Activated CD4-positive, alpha-beta T cell treated with anti-CD3 and anti-CD28 coated beads, Interleukin-2, amount 10 ng/mL, durations not matched to agents 7 days and 5 days (primary cell): ENCODE measurements around the gene PLOD3. TPM values are rescaled to one million over a fixed set of nuclear protein-coding genes. Genes with fewer than 3 reads are reported as not detected.
"Not testable (repeated sequence)": the region's sequence is repeated elsewhere in the genome, so short reads cannot be mapped to it uniquely, and the experiment has no call there.

Experiments
- CTCF ChIA-PET: fragments of 350-600 bp; sonication (Branson Sonifier 250); formaldehyde crosslinking; loops from one replicate; lab custom pipeline; 2021; ENCODE audit warnings: antibody characterized with exemption; lab: Charles Lee
- POLR2A ChIA-PET: fragments of 350-600 bp; sonication (Branson Sonifier 250); formaldehyde crosslinking; loops from one replicate; lab custom pipeline; 2021; ENCODE audit warnings: antibody characterized with exemption; lab: Charles Lee
- DNase-seq: peaks from one replicate; pipeline ENCODE4 v3.0.0-alpha.2; 2020
- H3K27ac Mint-ChIP-seq: one replicate; pipeline ENCODE4 v1.8.0; 2021; ENCODE audit warnings: mild to moderate bottlenecking, moderate library complexity, mixed read lengths
- H3K27me3 Mint-ChIP-seq: one replicate; pipeline ENCODE4 v1.8.0; 2021; ENCODE audit warnings: mixed read lengths
- H3K36me3 Mint-ChIP-seq: one replicate; pipeline ENCODE4 v1.8.0; 2021; ENCODE audit warnings: low read depth, mixed read lengths
- H3K4me1 Mint-ChIP-seq: one replicate; pipeline ENCODE4 v1.8.0; 2021; ENCODE audit warnings: mixed read lengths
- H3K4me3 Mint-ChIP-seq: one replicate; pipeline ENCODE4 v1.8.0; 2021; ENCODE audit warnings: mild to moderate bottlenecking, moderate library complexity, mixed read lengths
- H3K9me3 Mint-ChIP-seq: one replicate; pipeline ENCODE4 v1.8.0; 2021; ENCODE audit warnings: mixed read lengths
- total RNA-seq, 2 experiments: library from RNA; stranded (reverse); gene quantifications; one replicate each; pipeline ENCODE4 v1.2.3, GENCODE V29; 2021

PLOD3 gene
- total RNA-seq, 2 experiments from 2014 or later, result 59.7 to 69.5 TPM

DNA sequence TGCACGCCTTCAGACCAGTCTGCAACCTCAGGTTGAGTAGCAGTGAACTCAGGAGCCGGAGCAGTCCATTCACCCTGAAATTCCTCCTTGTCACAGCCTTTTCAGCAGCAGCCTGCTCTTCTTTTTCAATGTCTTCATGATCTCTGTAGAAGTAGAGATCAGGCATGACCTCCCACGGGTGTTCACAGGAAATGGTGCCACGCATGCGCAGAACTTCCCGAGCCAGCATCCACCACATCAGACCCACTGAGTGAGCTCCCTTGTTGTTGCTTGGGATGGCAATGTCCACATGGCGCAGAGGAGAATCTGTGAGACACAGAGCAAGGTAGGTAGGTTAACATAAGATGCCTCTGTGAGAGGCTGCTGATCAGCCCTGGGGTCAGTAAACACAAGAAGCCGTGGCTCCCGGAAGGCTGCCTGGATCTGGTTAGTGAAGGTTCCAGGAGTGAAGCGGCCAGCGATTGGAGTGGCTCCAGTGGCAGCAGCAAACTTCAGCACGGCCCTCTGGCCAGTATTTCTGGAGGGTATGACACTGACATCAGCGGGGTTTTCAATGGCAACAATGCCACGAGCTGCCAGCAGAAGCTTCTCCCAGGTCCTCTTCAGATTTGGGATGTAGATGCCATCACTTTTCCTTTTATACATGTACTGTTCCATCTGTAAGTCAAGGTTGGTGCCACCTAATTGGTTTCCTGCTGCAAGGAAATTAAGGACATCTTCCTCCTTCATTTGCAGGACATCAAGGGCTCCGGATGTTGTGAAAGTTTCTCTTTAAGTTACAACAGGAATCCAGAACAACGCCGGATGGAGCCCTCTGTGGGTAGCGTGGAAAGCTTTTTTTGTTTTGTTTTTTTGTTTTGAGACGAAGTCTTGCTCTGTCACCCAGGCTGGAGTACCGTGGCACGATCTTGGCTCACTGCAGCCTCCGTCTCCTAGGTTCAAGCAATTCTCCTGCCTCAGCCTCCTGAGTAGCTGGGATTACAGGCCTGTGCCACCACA, 13.3 kb downstream of the PLOD3 start:
- not testable (repeated sequence) for H3K36me3 Mint-ChIP-seq

DNA sequence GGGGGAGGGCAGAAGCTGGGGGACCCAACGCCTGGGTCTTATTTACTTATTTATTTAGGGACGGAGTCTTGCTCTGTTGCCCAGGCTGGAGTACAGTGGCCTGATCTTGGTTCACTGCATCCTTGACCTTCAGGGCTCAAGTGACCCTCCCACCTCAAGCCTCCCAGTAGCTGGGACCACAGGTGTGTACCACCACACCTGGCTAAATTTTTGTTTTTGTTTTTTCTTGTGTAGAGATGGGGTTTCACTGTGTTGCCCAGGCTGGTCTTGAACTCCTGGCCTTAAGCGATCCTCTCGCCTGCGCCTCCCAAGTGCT, 14.8 kb downstream of the PLOD3 start:
- H3K36me3 Mint-ChIP-seq, result peaks cover 2% of the 10 kb centered on the region
- H3K4me1 Mint-ChIP-seq, result peaks cover 11% of the 10 kb centered on the region
- no peak for DNase-seq
- CTCF ChIA-PET, result interaction anchor here (3.4 kb wide), 1 partner anchor 10 kb away, joined by 14 read pairs; no protein-coding TSS in a partner anchor
- no peak overlapping the region for H3K27ac Mint-ChIP-seq
- POLR2A ChIA-PET, result no interaction called here
- peaks cover 34% of the 10 kb centered on the region for H3K27me3 Mint-ChIP-seq
- H3K4me3 Mint-ChIP-seq, result no peak overlapping the region
- no peaks in the 10 kb centered on the region for H3K9me3 Mint-ChIP-seq

More for the DNA sequence above, 13.3 kb downstream of the PLOD3 start:
- peak; percentile 14 for DNase-seq
- H3K9me3 Mint-ChIP-seq, POLR2A ChIA-PET: not testable (repeated sequence)
- H3K4me3 Mint-ChIP-seq, result peak overlapping the region; percentile 1
- peaks cover 32% of the 10 kb centered on the region for H3K27me3 Mint-ChIP-seq
- peak overlapping the region; percentile 58 for H3K27ac Mint-ChIP-seq
- peaks cover 11% of the 10 kb centered on the region for H3K4me1 Mint-ChIP-seq
- CTCF ChIA-PET, result interaction anchor here (0.9 to 3.4 kb wide), 3 partner anchors 11 to 41 kb away, joined by 3 to 14 read pairs (median 3); no protein-coding TSS in a partner anchor

DNA sequence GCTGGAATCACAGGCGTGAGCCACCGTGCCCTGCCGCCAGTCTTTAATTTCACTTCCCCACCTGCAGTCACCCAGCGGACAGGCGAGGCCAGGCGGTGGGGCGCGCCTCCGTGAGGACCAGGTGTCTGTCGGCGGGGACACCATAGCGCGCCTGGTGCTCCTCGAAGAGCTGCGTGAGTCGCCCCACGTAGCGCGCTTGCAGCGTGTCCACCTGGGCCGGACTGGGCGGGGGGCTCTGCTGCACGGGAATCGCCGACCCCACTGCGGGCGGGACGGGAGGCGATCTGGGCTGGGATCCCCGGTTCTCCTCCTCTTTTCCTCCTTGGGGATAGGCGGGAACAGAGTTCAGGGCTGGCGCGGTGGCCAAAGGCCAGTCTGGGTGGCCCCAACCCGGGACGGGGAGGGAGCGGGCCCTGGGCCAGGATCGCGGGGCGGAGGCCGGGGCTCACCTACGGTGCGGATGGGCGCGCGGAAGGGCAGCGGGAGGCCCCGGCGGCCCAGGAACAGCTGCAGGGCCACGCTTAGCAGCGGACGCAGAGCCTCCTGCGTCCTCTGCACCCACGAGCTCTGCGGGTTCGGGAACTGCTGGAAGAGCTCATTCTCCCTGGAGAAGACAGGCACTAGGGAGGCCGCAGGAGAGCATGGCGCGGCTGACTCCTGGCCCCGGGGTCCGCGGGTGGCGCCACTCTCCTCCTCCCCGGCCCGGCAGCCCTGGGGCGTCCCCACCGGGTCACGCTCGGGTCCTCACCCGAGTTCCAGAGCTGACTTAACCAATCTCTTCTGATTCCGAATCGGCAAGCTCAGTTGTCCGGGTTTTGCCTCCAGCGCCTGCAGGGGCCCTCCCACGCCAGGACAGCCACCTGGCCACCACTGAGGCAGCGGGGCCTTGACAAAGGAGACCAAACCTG, 15.4 kb downstream of the PLOD3 start:
- DNase-seq, result no peak
- ChIA-PET POLR2A (no interaction called here), CTCF (interaction anchor here (0.7 to 3.4 kb wide), 2 partner anchors 10 to 58 kb away, joined by 4 to 14 read pairs; no protein-coding TSS in a partner anchor)
- Mint-ChIP-seq H3K36me3 (peaks cover 2% of the 10 kb centered on the region), H3K4me3 (no peak overlapping the region), H3K9me3 (no peaks in the 10 kb centered on the region), H3K27me3 (peaks cover 34% of the 10 kb centered on the region), H3K27ac (no peak overlapping the region), H3K4me1 (peaks cover 11% of the 10 kb centered on the region)

DNA sequence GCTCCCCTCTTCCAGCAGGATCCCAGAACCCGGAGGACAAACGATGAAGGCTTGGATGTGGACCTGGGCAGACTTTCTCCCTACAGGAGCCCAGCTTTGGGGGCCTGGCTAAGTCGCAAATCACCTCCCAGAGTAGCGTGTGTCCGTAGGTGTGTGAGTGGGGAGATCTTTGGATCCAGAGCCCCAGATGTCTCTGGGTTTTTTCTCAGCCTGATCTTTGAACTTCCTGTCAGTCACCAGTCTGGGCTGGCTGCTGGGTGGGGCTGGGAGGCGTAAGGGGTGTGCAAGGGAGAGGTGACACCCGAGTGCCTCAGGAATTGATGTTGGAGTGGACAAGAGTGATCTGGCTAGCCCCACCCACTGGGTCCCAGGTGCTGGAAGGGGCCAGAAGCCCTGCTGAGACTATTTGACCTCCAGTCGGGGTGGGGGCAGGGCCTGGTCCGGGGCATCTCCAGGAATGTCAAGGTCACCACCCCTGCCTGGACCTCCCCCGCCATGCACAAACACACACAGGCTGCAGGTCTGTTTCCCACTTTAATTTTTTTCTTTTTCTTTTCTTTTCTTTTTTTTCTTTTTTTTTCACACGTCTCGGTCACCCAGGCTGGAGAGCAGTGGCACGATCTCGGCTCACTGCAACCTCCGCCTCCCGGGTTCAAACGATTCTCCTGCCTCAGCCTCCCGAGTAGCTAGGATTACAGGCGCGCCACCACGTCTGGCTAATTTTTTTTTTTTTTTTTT, 16.4 kb downstream of the PLOD3 start, which contains the start of gene MOGAT3:
TSS of gene MOGAT3 (minus strand) at position 175 of the 738 bp plus-strand sequence. CDS start 182 bp downstream, outside the sequence.
- H3K27me3 Mint-ChIP-seq, result peaks cover 34% of the 10 kb centered on the region
- peaks cover 11% of the 10 kb centered on the region for H3K4me1 Mint-ChIP-seq
- no peaks in the 10 kb centered on the region for H3K9me3 Mint-ChIP-seq
- no peaks in the 10 kb centered on the region for H3K36me3 Mint-ChIP-seq
- H3K27ac Mint-ChIP-seq, result peak within 1 kb of the TSS; percentile 36
- no peak within 1 kb of the TSS for H3K4me3 Mint-ChIP-seq
- ChIA-PET POLR2A (no interaction called here), CTCF (interaction anchor here (0.6 to 1.5 kb wide), 5 partner anchors 9 to 83 kb away, joined by 3 to 7 read pairs (median 4); partner anchors contain the start of gene FIS1)
- no peak for DNase-seq

DNA sequence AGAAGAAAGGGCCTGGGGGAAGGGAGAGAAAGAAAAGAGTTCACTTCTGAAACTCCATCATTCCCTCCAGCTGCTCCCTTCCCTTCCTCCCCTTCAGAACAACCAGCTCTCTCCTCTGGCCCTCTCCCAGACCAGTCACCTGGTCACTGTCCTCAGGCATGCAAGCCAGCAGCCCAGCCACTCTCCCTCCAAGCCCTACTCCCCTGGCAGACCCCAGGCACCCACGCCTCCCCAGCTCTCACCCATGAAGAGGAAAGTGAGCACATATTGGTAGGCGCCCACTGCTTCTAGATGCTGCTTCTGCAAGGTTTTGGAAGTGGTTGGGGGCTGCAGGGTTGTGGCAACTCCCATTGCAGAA, 16.9 kb downstream of the PLOD3 start:
- H3K4me1 Mint-ChIP-seq, result peaks cover 11% of the 10 kb centered on the region
- DNase-seq, result no peak
- ChIA-PET POLR2A (no interaction called here), CTCF (interaction anchor here (1.0 to 1.5 kb wide), 4 partner anchors 8 to 57 kb away, joined by 3 to 7 read pairs (median 4); partner anchors contain the start of gene FIS1)
- H3K27ac Mint-ChIP-seq, result no peak overlapping the region
- peaks cover 34% of the 10 kb centered on the region for H3K27me3 Mint-ChIP-seq
- H3K4me3 Mint-ChIP-seq, result no peak overlapping the region
- H3K36me3 Mint-ChIP-seq, result no peaks in the 10 kb centered on the region
- no peaks in the 10 kb centered on the region for H3K9me3 Mint-ChIP-seq

DNA sequence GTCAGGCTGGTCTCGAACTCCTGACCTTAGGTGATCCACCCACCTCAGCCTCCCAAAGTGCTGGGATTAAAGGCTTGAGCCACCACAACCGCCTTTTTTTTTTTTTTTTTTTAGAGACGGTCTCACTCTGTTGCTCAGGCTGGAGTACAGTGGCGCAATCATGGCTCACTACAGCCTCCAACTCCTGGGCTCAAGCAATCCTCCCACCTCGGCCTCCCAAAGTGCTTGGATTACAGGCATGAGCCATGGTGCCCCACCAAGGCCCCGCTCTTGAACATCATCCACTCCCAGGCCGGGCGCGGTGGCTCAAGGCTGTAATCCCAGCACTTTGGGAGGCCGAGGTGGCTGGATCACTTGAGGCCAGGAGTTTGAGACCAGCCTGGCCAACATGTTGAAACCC, 17.9 kb downstream of the PLOD3 start:
- H3K27ac Mint-ChIP-seq, POLR2A ChIA-PET, DNase-seq, H3K36me3 Mint-ChIP-seq, H3K9me3 Mint-ChIP-seq, H3K4me3 Mint-ChIP-seq: not testable (repeated sequence)
- H3K4me1 Mint-ChIP-seq, result peaks cover 11% of the 10 kb centered on the region
- CTCF ChIA-PET, result interaction anchor here (0.7 to 1.5 kb wide), 5 partner anchors 7 to 838 kb away, joined by 3 to 7 read pairs (median 4); partner anchors contain the start of gene FIS1
- peaks cover 37% of the 10 kb centered on the region for H3K27me3 Mint-ChIP-seq

DNA sequence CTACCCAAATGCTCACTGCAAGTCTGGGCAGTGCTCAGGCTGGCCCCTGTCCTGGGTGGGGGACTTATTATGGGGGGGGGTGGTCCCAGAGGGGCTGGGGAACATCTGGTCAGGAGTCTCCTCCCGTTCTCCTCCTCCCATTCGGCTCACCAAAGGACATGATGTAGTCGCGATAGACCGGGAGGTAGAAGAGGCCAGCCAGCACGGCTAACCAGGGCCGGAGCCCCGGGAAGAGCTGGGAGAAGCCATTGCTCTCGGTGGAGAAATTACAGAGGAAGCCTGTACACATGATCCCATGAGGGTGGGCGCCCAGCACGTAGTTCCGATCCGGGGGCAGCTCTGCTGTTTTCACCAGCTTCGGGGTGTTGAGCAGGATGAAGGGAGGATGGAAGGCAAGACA, 18.9 kb downstream of the PLOD3 start:
- Mint-ChIP-seq H3K36me3 (no peaks in the 10 kb centered on the region), H3K9me3 (no peaks in the 10 kb centered on the region), H3K4me3 (no peak overlapping the region), H3K27me3 (peaks cover 37% of the 10 kb centered on the region), H3K27ac (no peak overlapping the region), H3K4me1 (peaks cover 8% of the 10 kb centered on the region)
- ChIA-PET POLR2A (interaction anchor here (0.6 kb wide), 1 partner anchor 329 kb away, joined by 5 read pairs; no protein-coding TSS in a partner anchor), CTCF (no interaction called here)
- no peak for DNase-seq

DNA sequence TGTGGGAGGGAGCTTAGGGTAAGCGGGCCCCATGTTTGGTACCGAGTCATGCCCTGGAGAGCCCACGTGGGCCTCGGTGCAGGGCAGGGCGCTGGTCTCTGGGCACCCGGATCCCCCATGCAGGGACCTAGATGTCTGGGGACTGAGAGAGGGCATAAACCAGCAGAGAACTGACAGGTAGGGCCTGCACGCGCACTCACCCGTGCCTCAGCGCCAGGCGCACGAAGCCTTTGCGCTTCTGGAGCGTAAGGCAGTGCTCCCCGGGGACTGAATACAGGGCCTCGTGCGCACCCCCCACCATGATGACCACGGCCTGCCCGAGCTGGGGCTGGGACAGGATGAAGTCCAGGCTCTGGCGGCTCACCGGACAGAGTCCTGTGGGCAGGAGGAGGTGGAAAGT, 19.4 kb downstream of the PLOD3 start:
- DNase-seq, result no peak
- H3K4me3 Mint-ChIP-seq, result no peak overlapping the region
- ChIA-PET POLR2A (no interaction called here), CTCF (no interaction called here)
- peaks cover 34% of the 10 kb centered on the region for H3K27me3 Mint-ChIP-seq
- no peaks in the 10 kb centered on the region for H3K9me3 Mint-ChIP-seq
- no peaks in the 10 kb centered on the region for H3K36me3 Mint-ChIP-seq
- no peak overlapping the region for H3K27ac Mint-ChIP-seq
- peaks cover 8% of the 10 kb centered on the region for H3K4me1 Mint-ChIP-seq

DNA sequence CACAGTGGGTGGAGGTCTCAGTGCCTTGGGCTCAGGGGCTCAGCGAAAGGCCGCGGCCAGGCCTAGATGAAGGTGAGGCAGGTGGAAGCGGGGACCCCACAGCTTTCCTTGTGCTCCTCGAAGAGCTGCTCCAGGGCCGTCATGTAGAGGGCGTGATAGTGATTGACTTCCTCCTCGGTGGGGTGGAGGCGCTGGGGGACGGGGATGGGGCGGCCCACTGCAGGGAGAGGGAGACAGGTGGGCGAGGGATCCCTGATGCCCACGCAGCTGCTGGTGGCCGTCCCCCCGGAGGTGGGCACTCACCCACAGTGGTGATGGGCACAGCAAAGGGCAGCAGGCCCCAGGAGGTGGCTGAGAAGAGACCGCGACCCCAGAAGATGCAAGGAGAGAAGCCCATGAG, 21.5 kb downstream of the PLOD3 start:
- Mint-ChIP-seq H3K9me3 (no peaks in the 10 kb centered on the region), H3K4me3 (no peak overlapping the region), H3K27ac (no peak overlapping the region), H3K36me3 (no peaks in the 10 kb centered on the region), H3K27me3 (peaks cover 17% of the 10 kb centered on the region), H3K4me1 (peaks cover 5% of the 10 kb centered on the region)
- POLR2A ChIA-PET, result no interaction called here
- CTCF ChIA-PET, result interaction anchor here (0.9 to 2.4 kb wide), 3 partner anchors 12 to 55 kb away, joined by 3 to 6 read pairs (median 3); no protein-coding TSS in a partner anchor
- DNase-seq, result no peak

DNA sequence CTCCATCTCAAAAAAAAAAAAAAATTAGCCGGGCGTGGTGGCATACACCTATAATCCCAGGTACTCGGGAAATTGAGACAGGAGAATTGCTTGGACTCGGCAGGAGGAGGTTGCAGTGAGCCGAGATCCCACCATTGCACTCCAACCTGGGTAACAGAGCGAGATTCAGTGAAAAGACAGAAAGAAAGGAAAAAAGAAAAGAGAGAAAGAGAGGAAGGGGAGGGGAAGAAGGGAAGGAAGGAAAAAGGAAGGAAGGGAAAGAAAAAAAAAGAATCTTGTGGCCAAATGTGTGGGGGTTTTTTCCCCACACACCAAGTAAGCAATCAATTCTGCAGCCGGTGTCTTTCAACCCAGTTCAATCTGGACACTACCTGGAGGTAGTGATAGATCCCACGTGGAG, 28.3 kb downstream of the PLOD3 start:
- ChIA-PET CTCF (no interaction called here), POLR2A (no interaction called here)

DNA sequence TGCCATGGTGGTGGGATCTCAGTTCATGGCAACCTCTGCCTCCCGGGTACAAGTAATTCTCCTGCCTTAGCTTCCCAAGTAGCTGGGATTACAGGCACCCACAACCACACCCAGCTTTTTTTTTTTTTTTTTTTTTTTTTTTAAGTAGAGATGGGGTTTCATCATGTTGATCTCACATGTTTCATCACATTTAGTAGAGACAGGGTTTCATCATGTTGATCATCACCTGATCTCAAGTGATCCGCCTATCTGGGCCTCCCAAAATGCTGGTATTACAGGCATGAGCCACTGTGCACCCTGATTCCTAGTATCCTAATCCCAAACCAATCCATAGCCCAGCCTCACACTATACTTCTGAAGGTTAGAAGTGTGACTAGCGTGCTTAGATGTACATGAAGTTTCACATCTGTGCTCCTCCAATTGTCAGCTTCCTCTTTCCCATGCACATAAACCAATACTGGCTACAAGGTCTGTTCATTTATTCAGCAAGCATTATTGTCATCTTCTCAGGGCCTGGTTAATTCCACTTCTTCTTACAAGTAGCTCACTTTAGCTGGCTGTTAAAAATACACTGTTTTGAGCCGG, 30.4 kb downstream of the PLOD3 start:
- Mint-ChIP-seq H3K36me3 (no peaks in the 10 kb centered on the region), H3K4me3 (no peak overlapping the region), H3K27ac (no peak overlapping the region), H3K4me1 (peaks cover 5% of the 10 kb centered on the region), H3K9me3 (no peaks in the 10 kb centered on the region), H3K27me3 (peaks cover 18% of the 10 kb centered on the region)
- ChIA-PET POLR2A (no interaction called here), CTCF (interaction anchor here (0.5 to 0.6 kb wide), 2 partner anchors 17 to 63 kb away, joined by 3 read pairs; no protein-coding TSS in a partner anchor)
- DNase-seq, result no peak

More for the DNA sequence above, 28.3 kb downstream of the PLOD3 start:
- no peak overlapping the region for H3K4me3 Mint-ChIP-seq
- H3K36me3 Mint-ChIP-seq, result no peaks in the 10 kb centered on the region
- H3K9me3 Mint-ChIP-seq, result no peaks in the 10 kb centered on the region
- peaks cover 2% of the 10 kb centered on the region for H3K4me1 Mint-ChIP-seq
- peaks cover 13% of the 10 kb centered on the region for H3K27me3 Mint-ChIP-seq
- DNase-seq, result no peak
- H3K27ac Mint-ChIP-seq, result no peak overlapping the region
